Stimulated activated CD8-positive, alpha-beta memory T cell treated with anti-CD3 and anti-CD28 coated beads, Interleukin-4, amount 100 ng/mL, for 4 hours (primary cell): ENCODE data around the gene ARRDC1.

Experiments used
- DNase-seq, 2 donors: peaks; one replicate each; pipeline ENCODE4 v3.0.0-alpha.2; 2020; ENCODE audit warnings: low read depth in 2 of 2, low spot score in 1 of 2

The ARRDC1 gene

GRCh38 chr9:137632230-137633161, 27.0 kb downstream of the ARRDC1 start:
- no peak for DNase-seq

- DNase-seq = no peak
These were observed 28.5 kb downstream of the ARRDC1 start for GRCh38 chr9:137634016-137634415.

GRCh38 chr9:137638680-137639079, 33.2 kb downstream of the ARRDC1 start:
- no peak for DNase-seq

GRCh38 chr9:137639303-137640051, 34.0 kb downstream of the ARRDC1 start:
- DNase-seq = no peak

- DNase-seq = no peak
These were observed 35.4 kb downstream of the ARRDC1 start for GRCh38 chr9:137640862-137641261.

- no peak for DNase-seq
These were observed 36.7 kb downstream of the ARRDC1 start for GRCh38 chr9:137642118-137642601.

- no peak for DNase-seq
These were observed 37.4 kb downstream of the ARRDC1 start for GRCh38 chr9:137642892-137643291.

- no peak for DNase-seq
These were observed 38.4 kb downstream of the ARRDC1 start for GRCh38 chr9:137643921-137644320.

GRCh38 chr9:137645211-137645610, 39.7 kb downstream of the ARRDC1 start:
- no peak for DNase-seq

GRCh38 chr9:137646341-137646740, 40.9 kb downstream of the ARRDC1 start:
- no peak for DNase-seq

GRCh38 chr9:137647096-137647714, 41.7 kb downstream of the ARRDC1 start:
- DNase-seq = no peak

- no peak for DNase-seq
These were observed 42.9 kb downstream of the ARRDC1 start for GRCh38 chr9:137648396-137648795.

GRCh38 chr9:137649553-137649952, 44.1 kb downstream of the ARRDC1 start:
- DNase-seq = no peak

GRCh38 chr9:137650259-137650658, 44.8 kb downstream of the ARRDC1 start:
- DNase-seq = no peak

- no peak for DNase-seq
These were observed 45.3 kb downstream of the ARRDC1 start for GRCh38 chr9:137650779-137651178.

GRCh38 chr9:137656416-137656815, 50.9 kb downstream of the ARRDC1 start:
- no peak for DNase-seq

GRCh38 chr9:137657606-137658005, 52.1 kb downstream of the ARRDC1 start:
- DNase-seq = no peak

GRCh38 chr9:137658781-137659180, 53.3 kb downstream of the ARRDC1 start:
- no peak for DNase-seq

GRCh38 chr9:137660144-137660543, 54.7 kb downstream of the ARRDC1 start:
- no peak for DNase-seq

GRCh38 chr9:137663584-137663983, 58.1 kb downstream of the ARRDC1 start:
- no peak for DNase-seq

GRCh38 chr9:137664676-137665075, 59.2 kb downstream of the ARRDC1 start:
- no peak for DNase-seq
